Measurements from ENCODE around the gene MLN.

Gene MLN

DNA sequence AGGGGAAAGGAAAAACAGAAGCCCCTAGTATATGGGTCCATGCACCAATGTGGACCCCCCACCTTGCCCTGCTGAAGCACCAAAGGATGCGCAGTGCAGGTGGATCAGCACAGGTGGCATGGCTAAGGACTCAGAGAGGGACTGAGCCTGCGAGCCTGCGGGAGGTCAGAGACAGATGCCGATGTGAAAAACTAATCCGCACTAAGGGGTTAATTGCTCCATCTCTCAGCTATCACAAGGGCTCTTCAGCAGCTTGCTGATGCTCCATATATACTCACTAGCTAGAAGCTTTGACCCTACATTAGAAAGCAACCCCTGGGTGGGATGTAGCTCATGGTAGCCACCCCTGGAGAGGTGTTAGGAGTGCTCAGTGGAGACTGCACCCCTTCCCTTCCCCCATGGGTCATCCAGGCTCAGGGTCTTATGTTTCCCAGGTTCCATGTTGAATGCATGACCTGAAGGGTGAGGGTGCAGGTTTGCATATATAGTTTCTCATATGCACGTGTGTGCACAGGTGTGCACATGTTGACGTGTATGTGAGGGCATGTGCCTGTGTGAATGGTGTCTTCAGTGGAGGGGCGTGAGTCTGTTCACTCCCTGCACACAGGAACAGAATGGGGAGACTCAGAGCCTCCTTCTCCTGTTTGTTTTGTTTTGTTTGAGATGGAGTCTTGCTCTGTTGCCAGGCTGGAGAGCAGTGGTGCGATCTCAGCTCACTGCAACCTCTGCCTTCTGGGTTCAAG, 43.7 kb downstream of the MLN start:
- TF ChIP-seq, protein P1, sequence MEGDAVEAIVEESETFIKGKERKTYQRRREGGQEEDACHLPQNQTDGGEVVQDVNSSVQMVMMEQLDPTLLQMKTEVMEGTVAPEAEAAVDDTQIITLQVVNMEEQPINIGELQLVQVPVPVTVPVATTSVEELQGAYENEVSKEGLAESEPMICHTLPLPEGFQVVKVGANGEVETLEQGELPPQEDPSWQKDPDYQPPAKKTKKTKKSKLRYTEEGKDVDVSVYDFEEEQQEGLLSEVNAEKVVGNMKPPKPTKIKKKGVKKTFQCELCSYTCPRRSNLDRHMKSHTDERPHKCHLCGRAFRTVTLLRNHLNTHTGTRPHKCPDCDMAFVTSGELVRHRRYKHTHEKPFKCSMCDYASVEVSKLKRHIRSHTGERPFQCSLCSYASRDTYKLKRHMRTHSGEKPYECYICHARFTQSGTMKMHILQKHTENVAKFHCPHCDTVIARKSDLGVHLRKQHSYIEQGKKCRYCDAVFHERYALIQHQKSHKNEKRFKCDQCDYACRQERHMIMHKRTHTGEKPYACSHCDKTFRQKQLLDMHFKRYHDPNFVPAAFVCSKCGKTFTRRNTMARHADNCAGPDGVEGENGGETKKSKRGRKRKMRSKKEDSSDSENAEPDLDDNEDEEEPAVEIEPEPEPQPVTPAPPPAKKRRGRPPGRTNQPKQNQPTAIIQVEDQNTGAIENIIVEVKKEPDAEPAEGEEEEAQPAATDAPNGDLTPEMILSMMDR (IDR thresholded peaks at IDR 0.05; ENCODE audit: insufficient read depth, low read depth, low read length, missing control alignments), result no peak
- no peak for DNase-seq (ENCODE audit: low read depth)
- H3K4me3 ChIP-seq (ENCODE audit: low read length), result no peak overlapping the region

DNA sequence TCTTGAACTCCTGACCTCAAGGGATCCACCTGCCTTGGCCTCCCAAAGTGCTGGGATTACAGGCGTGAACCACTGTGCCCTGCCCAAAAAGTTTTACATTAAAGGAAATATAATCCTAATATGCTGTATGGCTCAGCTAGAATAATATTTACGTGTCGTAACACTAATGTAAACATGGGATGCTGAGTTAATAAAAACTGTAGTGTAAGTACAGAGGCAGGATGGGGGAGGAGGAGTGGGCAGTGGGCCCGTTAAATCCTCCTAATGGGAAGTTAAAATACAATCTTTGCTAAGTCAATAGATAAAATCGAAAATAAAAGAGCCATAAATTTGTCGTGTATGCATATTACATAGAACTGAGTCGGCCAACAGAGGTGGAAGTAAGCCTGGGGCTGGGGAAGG, 45.0 kb downstream of the MLN start:
- TF ChIP-seq, protein P1 (IDR thresholded peaks at IDR 0.05; ENCODE audit: insufficient read depth, low read depth, low read length, missing control alignments), result no peak
- DNase-seq (ENCODE audit: low read depth), result no peak
- no peak overlapping the region for H3K4me3 ChIP-seq (ENCODE audit: low read length)

DNA sequence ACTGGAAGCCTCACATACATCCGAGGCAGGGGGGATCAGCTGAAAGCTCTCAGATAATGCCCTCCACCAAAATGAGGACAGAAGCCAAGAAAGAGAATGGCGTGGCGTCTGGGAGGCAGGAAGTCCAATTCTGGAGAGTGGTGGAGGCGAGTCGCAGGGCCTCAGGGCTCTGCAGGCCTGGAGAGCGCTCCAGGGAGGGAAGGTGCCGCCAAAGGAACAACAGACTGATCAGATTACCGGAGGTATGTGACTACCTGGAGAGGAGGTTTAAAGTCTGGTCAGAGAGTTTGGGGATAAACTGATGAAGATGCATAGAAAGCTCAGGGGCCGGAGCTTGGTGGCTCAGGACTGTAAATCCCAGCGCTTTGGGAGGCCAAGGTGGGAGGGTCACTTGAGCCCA, 45.9 kb downstream of the MLN start:
- H3K4me3 ChIP-seq (ENCODE audit: low read length), result no peak overlapping the region
- TF ChIP-seq, protein P1 (IDR thresholded peaks at IDR 0.05; ENCODE audit: insufficient read depth, low read depth, low read length, missing control alignments), result no peak
- DNase-seq (ENCODE audit: low read depth), result no peak

DNA sequence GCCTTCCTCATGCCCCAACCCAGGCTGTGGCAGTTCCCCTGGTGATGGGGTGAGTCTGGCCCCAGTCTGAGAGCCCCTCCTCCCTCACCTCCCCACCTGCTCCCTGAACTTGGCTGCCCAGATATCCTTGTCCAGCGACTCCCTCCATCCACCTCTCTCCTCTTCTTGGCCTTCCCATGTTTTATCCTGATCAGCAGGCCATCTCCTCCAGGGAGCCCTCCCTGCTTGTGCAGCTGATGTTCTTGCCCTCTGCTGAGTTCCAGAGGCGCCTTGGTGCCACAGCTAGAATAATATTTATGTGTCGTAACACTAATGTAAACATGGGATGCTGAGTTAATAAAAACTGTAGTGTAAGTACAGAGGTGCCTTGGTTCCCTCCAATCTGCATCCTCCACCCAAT, 46.7 kb downstream of the MLN start:
- TF ChIP-seq, protein P1 (IDR thresholded peaks at IDR 0.05; ENCODE audit: insufficient read depth, low read depth, low read length, missing control alignments), result no peak

DNA sequence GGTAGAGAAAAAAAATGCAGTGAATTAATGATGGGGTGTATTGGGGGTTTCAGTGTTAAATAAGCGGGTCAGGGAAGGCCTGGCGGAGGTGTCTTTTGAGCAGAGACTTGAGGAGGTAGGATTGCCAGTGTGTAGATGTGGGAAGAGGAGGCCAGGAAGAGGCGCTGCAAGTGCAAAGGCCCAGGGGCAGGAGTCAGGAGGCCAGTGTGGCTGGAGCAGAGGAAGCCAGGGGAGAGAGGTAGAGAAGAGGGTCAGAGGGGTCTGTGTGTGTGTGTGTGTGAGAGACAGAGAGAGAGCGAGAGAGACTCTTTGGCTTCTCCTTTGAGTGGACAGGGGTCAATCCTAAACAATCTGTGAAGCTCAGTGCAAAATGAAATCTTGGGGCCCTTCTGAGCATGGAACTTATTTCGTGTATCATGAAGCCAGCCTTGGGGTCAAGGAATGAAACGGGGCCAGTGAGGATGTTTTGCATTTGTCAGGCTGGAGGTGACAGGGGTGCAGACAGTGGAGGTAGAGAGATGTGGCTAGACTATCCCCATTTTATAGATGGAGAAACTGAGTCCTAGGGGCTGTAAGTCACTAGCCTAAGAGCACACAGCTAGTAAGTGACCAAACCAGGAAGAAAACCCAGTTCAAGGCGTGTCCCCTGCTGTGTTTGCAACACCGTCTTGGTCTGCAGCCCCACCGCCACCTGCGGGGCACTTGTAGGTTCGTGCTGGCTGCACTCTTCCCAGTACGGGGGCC, 47.4 kb downstream of the MLN start:
- TF ChIP-seq, protein P1 (IDR thresholded peaks at IDR 0.05; ENCODE audit: insufficient read depth, low read depth, low read length, missing control alignments), result no peak
- no peak for DNase-seq (ENCODE audit: low read depth)
- H3K4me3 ChIP-seq (ENCODE audit: low read length), result no peak overlapping the region

More for the DNA sequence above, 46.7 kb downstream of the MLN start:
- DNase-seq (ENCODE audit: low read depth), result no peak
- no peak overlapping the region for H3K4me3 ChIP-seq (ENCODE audit: low read length)

DNA sequence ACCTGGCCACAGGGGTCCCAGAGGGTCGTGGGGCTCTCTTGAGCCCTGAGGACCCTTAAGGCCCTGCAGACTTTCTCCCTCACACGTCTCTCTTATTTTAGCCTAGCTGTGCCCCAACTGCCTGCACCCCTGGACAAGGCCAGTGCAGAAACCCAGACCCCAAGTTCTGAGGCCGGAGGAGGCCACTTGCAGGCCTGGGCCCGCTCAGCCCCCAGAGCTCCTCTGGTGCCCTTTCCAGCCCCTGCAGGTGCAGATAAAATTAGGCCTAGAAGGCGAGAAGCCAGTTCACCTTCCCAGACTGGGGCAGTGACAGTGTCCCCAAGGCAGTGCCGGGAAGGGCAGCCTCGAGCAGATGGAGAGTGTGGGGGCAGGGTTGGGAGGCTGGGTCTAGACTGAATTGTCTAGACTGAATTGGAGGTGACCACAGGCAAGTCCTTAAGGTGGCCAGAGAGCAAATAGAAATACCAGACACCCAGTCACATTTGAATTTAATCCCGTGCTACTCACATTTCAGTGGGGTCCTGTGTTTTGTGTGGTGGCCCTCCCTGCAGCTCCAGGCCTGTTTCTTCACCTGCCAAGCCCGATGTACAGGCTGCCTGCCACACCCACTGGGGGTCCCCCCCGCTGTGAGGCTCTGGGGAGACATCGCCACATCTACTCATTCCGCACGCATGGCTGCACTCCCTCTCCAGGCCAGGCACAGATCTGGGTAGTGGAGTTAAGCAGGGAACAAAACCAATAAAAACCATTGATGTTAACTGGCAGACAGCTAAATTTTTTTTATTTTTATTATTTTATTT, 48.5 kb downstream of the MLN start:
- TF ChIP-seq, protein P1 (IDR thresholded peaks at IDR 0.05; ENCODE audit: insufficient read depth, low read depth, low read length, missing control alignments), result no peak
- no peak for DNase-seq (ENCODE audit: low read depth)
- H3K4me3 ChIP-seq (ENCODE audit: low read length), result no peak overlapping the region
